DOHH2 (cell line): ENCODE results near the gene RESP18.

Experiments
- EZH2phosphoT487 ChIP-seq: fragments of 200-600 bp; sonication (generic); IDR thresholded peaks from 2 replicates; pipeline ENCODE4 v1.6.1; 2017; ENCODE audit warnings: borderline replicate concordance, mild to moderate bottlenecking, antibody characterized with exemption, low read length, moderate library complexity, mixed read lengths
- TF ChIP-seq, protein P1 (sequence below): fragments of 200-600 bp; sonication (generic); IDR thresholded peaks from one replicate; pipeline ENCODE4 v1.5.1; 2014; ENCODE audit warnings: antibody characterized with exemption, mild to moderate bottlenecking, low read depth, low read length; ENCODE audit not compliant: poor library complexity, severe bottlenecking

DNA sequence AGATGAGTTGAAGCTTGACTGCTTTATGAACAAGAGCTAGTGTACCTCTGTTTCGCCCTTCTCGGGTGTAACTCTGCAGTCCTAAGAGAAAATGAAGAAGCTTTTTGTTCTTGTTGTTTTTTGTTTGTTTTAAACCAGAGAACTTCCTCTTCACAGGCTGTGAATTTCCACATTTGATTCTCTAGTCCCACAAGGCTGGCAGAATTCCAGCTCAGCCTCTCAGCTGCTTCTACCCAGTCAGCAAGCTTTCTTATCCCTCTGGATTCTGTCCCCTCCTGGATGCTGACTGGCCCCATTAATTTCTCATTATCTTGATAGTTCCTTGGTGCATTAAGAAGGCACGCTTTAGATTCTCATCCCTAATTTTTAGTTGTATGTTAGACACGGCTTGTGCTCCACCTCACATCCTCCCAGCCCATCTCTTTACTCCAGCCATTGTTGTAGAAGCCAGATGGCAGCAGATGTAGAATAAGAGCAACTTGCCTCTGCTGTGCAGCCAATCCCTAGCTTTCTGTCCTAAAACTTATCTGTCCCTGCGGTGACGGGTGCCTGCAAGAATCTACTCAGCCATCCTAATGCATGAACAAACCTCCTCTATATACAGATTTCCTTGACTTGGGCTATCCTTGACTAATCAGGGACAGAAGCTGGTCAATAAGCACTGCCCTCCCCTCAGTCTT, 12.3 kb upstream of the RESP18 start:
- TF ChIP-seq, protein P1, sequence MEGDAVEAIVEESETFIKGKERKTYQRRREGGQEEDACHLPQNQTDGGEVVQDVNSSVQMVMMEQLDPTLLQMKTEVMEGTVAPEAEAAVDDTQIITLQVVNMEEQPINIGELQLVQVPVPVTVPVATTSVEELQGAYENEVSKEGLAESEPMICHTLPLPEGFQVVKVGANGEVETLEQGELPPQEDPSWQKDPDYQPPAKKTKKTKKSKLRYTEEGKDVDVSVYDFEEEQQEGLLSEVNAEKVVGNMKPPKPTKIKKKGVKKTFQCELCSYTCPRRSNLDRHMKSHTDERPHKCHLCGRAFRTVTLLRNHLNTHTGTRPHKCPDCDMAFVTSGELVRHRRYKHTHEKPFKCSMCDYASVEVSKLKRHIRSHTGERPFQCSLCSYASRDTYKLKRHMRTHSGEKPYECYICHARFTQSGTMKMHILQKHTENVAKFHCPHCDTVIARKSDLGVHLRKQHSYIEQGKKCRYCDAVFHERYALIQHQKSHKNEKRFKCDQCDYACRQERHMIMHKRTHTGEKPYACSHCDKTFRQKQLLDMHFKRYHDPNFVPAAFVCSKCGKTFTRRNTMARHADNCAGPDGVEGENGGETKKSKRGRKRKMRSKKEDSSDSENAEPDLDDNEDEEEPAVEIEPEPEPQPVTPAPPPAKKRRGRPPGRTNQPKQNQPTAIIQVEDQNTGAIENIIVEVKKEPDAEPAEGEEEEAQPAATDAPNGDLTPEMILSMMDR = no peak
- no peak for TF ChIP-seq EZH2phosphoT487
